GM12878 (cell line): ENCODE data around the gene IL36B. TPM values are rescaled to one million over a fixed set of nuclear protein-coding genes. Genes with fewer than 3 reads are reported as not detected.

Experiments
- ATAC-seq: fragments of 200-7000 bp; cut with Tn5 transposase; 3 replicates; pipeline ENCODE4 v1.9.1; 2020; ENCODE audit warnings: mild to moderate bottlenecking, moderate library complexity
- Bru-seq: library from RNA; stranded (reverse); fragments of 400-500 nt; gene quantifications from one replicate; lab custom pipeline; 2021; lab: Mats Ljungman, UMichigan
- BruChase-seq, 2 experiments: library from RNA; stranded (reverse); fragments of 400-500 nt; gene quantifications; one replicate each; lab custom pipeline; 2021; lab: Mats Ljungman, UMichigan
- BruUV-seq: library from RNA; stranded (reverse); fragments of 400-500 nt; replicated peaks from 2 replicates; lab custom pipeline; 2021; lab: Mats Ljungman, UMichigan
- CTCF ChIA-PET: fragments of 300-600 bp; sonication (Branson Sonifier 250); formaldehyde crosslinking; extraction: SDS; loops from one replicate; lab custom pipeline; 2021; ENCODE audit warnings: inconsistent platforms; lab: Yijun Ruan, JAX
- POLR2A ChIA-PET: fragments of 350-600 bp; formaldehyde crosslinking; extraction: SDS; loops from one replicate; lab custom pipeline; 2021; ENCODE audit warnings: inconsistent platforms; lab: Charles Lee
- RAD21 ChIA-PET: fragments of 300-600 bp; sonication (Branson Sonifier 250); formaldehyde crosslinking; loops from one replicate; lab custom pipeline; 2023; ENCODE audit warnings: antibody characterized with exemption; ENCODE audit not compliant: unreplicated experiment; lab: Charles Lee
- SMC1A ChIA-PET: fragments of 300-600 bp; sonication (Branson Sonifier 250); formaldehyde crosslinking; loops from one replicate; lab custom pipeline; 2023; ENCODE audit not compliant: unreplicated experiment, uncharacterized antibody; lab: Charles Lee
- DNase-seq: peaks from one replicate; pipeline ENCODE4 v3.0.0-alpha.2; 2011; ENCODE audit warnings: low read depth, low spot score
- FAIRE-seq: peaks from 3 replicates; lab custom pipeline; 2011; peaks lifted over from hg19 to GRCh38; lab: Jason Lieb, UNC
- H2AFZ ChIP-seq: 2 replicates; pipeline ENCODE4 v1.6.0; 2011; ENCODE audit warnings: low read depth, low read length, control low read depth; ENCODE audit not compliant: control insufficient read depth
- H3K27ac ChIP-seq: 2 replicates; pipeline ENCODE4 v1.5.1; 2011; ENCODE audit warnings: control low read depth; ENCODE audit not compliant: control insufficient read depth, insufficient read depth
- H3K27me3 ChIP-seq, 2 experiments: replicated peaks in 1 of 2; 2 replicates each; pipeline versions ENCODE4 v1.6.0 to v1.6.1; 2011; ENCODE audit warnings: low read length in 1 of 2; ENCODE audit not compliant: control insufficient read depth in 2 of 2, insufficient read depth in 2 of 2
- H3K36me3 ChIP-seq, 2 experiments: 2 replicates each; pipeline ENCODE4 v1.5.1; 2011; ENCODE audit warnings: low read length in 1 of 2; ENCODE audit not compliant: control insufficient read depth in 2 of 2, insufficient read depth in 2 of 2
- H3K4me1 ChIP-seq: 2 replicates; pipeline ENCODE4 v1.6.1; 2011; ENCODE audit warnings: mild to moderate bottlenecking, low read length, moderate library complexity, mixed read lengths; ENCODE audit not compliant: control insufficient read depth, insufficient read depth
- H3K4me2 ChIP-seq: 2 replicates; pipeline ENCODE4 v1.6.0; 2011; ENCODE audit warnings: control low read depth; ENCODE audit not compliant: control insufficient read depth, insufficient read depth
- H3K4me3 ChIP-seq: fragments of 200-600 bp; sonication (generic); 2 replicates; pipeline ENCODE4 v1.5.1; 2016
- H3K79me2 ChIP-seq: 2 replicates; pipeline ENCODE4 v1.6.0; 2011; ENCODE audit warnings: low read length; ENCODE audit not compliant: control insufficient read depth, insufficient read depth
- H3K9ac ChIP-seq: 2 replicates; pipeline ENCODE4 v1.8.0; 2011; ENCODE audit warnings: low read length, control low read depth, mixed read lengths; ENCODE audit not compliant: control insufficient read depth, insufficient read depth
- H3K9me3 ChIP-seq: replicated peaks from 3 replicates; pipeline ENCODE4 v1.5.1; 2011; ENCODE audit warnings: mild to moderate bottlenecking, low read length; ENCODE audit not compliant: control insufficient read depth, insufficient read depth
- H4K20me1 ChIP-seq: 2 replicates; pipeline ENCODE4 v1.6.0; 2011; ENCODE audit not compliant: control insufficient read depth, insufficient read depth
- BHLHE40 ChIP-seq, 2 experiments: fragments of 450-650 bp in 1 of 2; IDR thresholded peaks; 2 replicates each; pipeline ENCODE4 v1.6.1; 2011 to 2017; ENCODE audit warnings: low read depth in 2 of 2, borderline replicate concordance in 1 of 2, improper control_type of control experiment in 1 of 2, low read length in 1 of 2, mild to moderate bottlenecking in 1 of 2
- NR2F1 ChIP-seq: fragments of 450-650 bp; conservative IDR thresholded peaks from 2 replicates; pipeline ENCODE4 v1.6.1; 2017; ENCODE audit warnings: mild to moderate bottlenecking
- POLR2AphosphoS5 ChIP-seq: IDR thresholded peaks from 2 replicates; pipeline ENCODE4 v1.6.1; 2011; ENCODE audit warnings: mild to moderate bottlenecking, low read length, inconsistent platforms
- SUZ12 ChIP-seq: fragments of 200-600 bp; sonication (generic); IDR thresholded peaks from one replicate; pipeline ENCODE4 v1.6.1; 2018; ENCODE audit warnings: antibody characterized with exemption, mild to moderate bottlenecking; ENCODE audit not compliant: unreplicated experiment
- TBL1XR1 ChIP-seq: IDR thresholded peaks from 2 replicates; pipeline ENCODE4 v1.6.1; 2012; ENCODE audit warnings: low read depth, low read length, improper control_type of control experiment
- YY1 ChIP-seq: IDR thresholded peaks from 2 replicates; pipeline ENCODE4 v1.6.1; 2011; ENCODE audit warnings: low read depth, mild to moderate bottlenecking, low read length
- whole genome bisulfite sequencing: methylation state at CpG from one replicate; pipeline ENCODE4 v1.1.6; 2016; ENCODE audit warnings: low lambda C conversion rate; ENCODE audit not compliant: insufficient replicate concordance, insufficient coverage; ENCODE audit errors: missing lambda C conversion rate; 5-methylcytosine and 5-hydroxymethylcytosine counted together
- in situ Hi-C: fragments of 300-500 bp; cut with MboI; formaldehyde crosslinking; loops from 9 replicates; pipeline ENCODE4 v1.14.3; 2018; ENCODE audit warnings: mixed read lengths
- intact Hi-C: fragments of 100-400 bp; cut with micrococcal nuclease; formaldehyde crosslinking; loops from one replicate; pipeline ENCODE4 v1.14.2; 2022; ENCODE audit not compliant: unreplicated experiment
- long read RNA-seq, 2 experiments: library from polyadenylated mRNA; unstranded; transcript quantifications; one replicate each; pipeline ENCODE4 v2.0.0, GENCODE V29; 2019 to 2020
- polyA minus RNA-seq, 3 experiments: library from RNA; depleted of rRNA, polyadenylated mRNA; stranded (reverse); fragments of >200 nt; gene quantifications; 2 replicates each; pipeline ENCODE4 v1.2.3, GENCODE V29; 2011
- polyA plus RNA-seq, 11 experiments: library from polyadenylated mRNA; depleted of rRNA in 4 of 11; unstranded in 6 of 11; stranded (reverse) in 5 of 11; fragments of >200 nt; fragmentation: Nextera tagmentation in 4 of 11; fragmentation: Illumina TruSeq in 1 of 11; extraction: Ambion mirVana in 4 of 11; extraction: Trizol in 1 of 11; gene quantifications; 1 replicate in 1 of 11; 2 replicates in 10 of 11; pipeline versions ENCODE4 v1.2.1 to v1.2.3, GENCODE V29; 2011 to 2016; ENCODE audit warnings: inconsistent platforms in 2 of 11, missing spikeins in 2 of 11, low read depth in 1 of 11
- total RNA-seq, 4 experiments: library from RNA; depleted of rRNA in 3 of 4; stranded (reverse); fragments of >200 nt in 3 of 4; fragmentation: Illumina TruSeq in 1 of 4; extraction: Trizol in 1 of 4; gene quantifications; 2 replicates each; pipeline versions ENCODE4 v1.2.1 to v1.2.3, GENCODE V29; 2013 to 2021
- TF ChIP-seq, protein P1 (sequence below): fragments of 450-650 bp; IDR thresholded peaks from 2 replicates; pipeline ENCODE4 v1.6.1; 2017; ENCODE audit warnings: mild to moderate bottlenecking
- TF ChIP-seq, protein P2 (sequence below): fragments of 450-650 bp; IDR thresholded peaks from 2 replicates; pipeline ENCODE4 v1.6.1; 2017; ENCODE audit warnings: low read depth, mild to moderate bottlenecking, moderate library complexity
- TF ChIP-seq, protein P3 (sequence below): IDR thresholded peaks from 2 replicates; pipeline ENCODE4 v1.6.1; 2012; ENCODE audit warnings: low read depth, low read length, improper control_type of control experiment
- TF ChIP-seq, protein P4 (sequence below): IDR thresholded peaks from 2 replicates; pipeline ENCODE4 v1.6.1; 2011; ENCODE audit warnings: mild to moderate bottlenecking, low read depth, low read length, moderate library complexity; ENCODE audit not compliant: insufficient replicate concordance

The IL36B gene
- not detected in 2 replicates for total RNA-seq (2013; cell fraction: nucleolus; rRNA removed)
- total RNA-seq (2014; rRNA removed), result not detected in 2 replicates
- not detected in 2 replicates for total RNA-seq (2014; rRNA removed; fragmentation: Illumina TruSeq; extraction: Trizol)
- not detected in 2 replicates for total RNA-seq (2021)
- polyA plus RNA-seq (2011; ENCODE audit: low read depth), result not detected
- not detected in 2 replicates for polyA plus RNA-seq (2011; rRNA removed)
- not detected in 2 replicates for polyA plus RNA-seq (2011; cell fraction: cytosol; rRNA removed)
- not detected in 2 replicates for polyA plus RNA-seq (2011; cell fraction: nucleus; rRNA removed)
- not detected in 2 replicates for polyA plus RNA-seq (2012)
- polyA plus RNA-seq (2014; fragmentation: Illumina TruSeq; extraction: Trizol), result not detected in 2 replicates
- polyA plus RNA-seq (2014; fragmentation: Nextera tagmentation; extraction: Ambion mirVana), result not detected
- not detected in 2 replicates for polyA plus RNA-seq (2014; rRNA removed)
- not detected for polyA plus RNA-seq (2016; fragmentation: Nextera tagmentation; extraction: Ambion mirVana)
- not detected in 2 replicates for polyA minus RNA-seq (2011; rRNA and poly(A)+ RNA removed)
- not detected in 2 replicates for polyA minus RNA-seq (2011; cell fraction: cytosol; rRNA and poly(A)+ RNA removed)
- not detected in 2 replicates for polyA minus RNA-seq (2011; cell fraction: nucleus; rRNA and poly(A)+ RNA removed)
- not detected for Bru-seq, nascent RNA
- BruChase-seq, experiment 1, labeled RNA remaining after a 6-hour chase, result not detected
- not detected for BruChase-seq, experiment 2, labeled RNA remaining after a 2-hour chase
- long read RNA-seq, experiment 1, result 0 reads
- long read RNA-seq, experiment 2, result 0 reads

DNA sequence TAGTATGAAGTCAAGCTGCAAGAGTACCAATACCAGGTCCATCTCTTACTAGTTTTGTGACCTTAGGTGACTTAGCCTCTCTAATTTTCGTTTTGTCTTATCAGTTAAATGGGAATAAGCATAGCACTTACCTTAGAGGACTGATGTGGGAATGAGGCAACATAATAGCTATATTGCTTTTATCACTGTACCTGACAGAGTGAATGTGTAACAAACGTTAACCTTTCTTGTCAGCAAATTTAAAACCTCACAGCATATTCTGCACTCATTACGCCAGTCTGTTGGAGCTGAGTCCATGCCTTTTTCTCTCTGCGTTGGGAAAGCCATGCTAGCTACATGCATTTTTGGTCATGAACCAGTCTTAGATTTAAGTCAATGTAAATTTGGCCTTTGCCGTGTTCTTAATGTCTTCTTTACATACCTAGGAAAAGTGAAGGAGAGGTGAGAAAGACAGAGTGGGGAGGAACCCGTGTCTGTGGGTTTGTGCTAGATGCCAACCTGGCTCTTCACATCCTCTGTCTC, at the start of gene IL36B:
TSS of gene IL36B (minus strand) at position 472 of the 522 bp plus-strand sequence.
- ChIA-PET POLR2A (no interaction called here), SMC1A (no interaction called here), CTCF (no interaction called here), RAD21 (no interaction called here)
- DNase-seq (no peak), ATAC-seq (no peak), FAIRE-seq (no peak)
- Histone ChIP-seq H3K9me3 (peaks cover 2% of the 10 kb centered on the region; the same call in 1 of the 3 replicates), H3K36me3 (no peaks in the 10 kb centered on the region), H3K27me3 (no peaks in the 10 kb centered on the region; a peak in 1 of 4 replicates), H3K4me1 (no peaks in the 10 kb centered on the region), H3K4me2 (no peak within 1 kb of the TSS), H3K79me2 (no peaks in the 10 kb centered on the region), H3K27ac (no peak within 1 kb of the TSS), H2AFZ (no peak within 1 kb of the TSS), H3K4me3 (no peak within 1 kb of the TSS), H4K20me1 (no peaks in the 10 kb centered on the region), H3K9ac (no peak within 1 kb of the TSS)
- 31% methylated on average over 6 of the region's 6 CpGs for WGBS
- intact Hi-C loops, result no loop called here
- TF ChIP-seq, protein P1, sequence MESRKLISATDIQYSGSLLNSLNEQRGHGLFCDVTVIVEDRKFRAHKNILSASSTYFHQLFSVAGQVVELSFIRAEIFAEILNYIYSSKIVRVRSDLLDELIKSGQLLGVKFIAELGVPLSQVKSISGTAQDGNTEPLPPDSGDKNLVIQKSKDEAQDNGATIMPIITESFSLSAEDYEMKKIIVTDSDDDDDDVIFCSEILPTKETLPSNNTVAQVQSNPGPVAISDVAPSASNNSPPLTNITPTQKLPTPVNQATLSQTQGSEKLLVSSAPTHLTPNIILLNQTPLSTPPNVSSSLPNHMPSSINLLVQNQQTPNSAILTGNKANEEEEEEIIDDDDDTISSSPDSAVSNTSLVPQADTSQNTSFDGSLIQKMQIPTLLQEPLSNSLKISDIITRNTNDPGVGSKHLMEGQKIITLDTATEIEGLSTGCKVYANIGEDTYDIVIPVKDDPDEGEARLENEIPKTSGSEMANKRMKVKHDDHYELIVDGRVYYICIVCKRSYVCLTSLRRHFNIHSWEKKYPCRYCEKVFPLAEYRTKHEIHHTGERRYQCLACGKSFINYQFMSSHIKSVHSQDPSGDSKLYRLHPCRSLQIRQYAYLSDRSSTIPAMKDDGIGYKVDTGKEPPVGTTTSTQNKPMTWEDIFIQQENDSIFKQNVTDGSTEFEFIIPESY, result no peak
- TF ChIP-seq SUZ12, result no peak
- TF ChIP-seq TBL1XR1, result no peak
- TF ChIP-seq BHLHE40 (IDR thresholded peaks at IDR 0.05; ENCODE audit: borderline replicate concordance in 1 of 2, low read depth in 2 of 2, low read length in 1 of 2), result no peak
- TF ChIP-seq, protein P2, sequence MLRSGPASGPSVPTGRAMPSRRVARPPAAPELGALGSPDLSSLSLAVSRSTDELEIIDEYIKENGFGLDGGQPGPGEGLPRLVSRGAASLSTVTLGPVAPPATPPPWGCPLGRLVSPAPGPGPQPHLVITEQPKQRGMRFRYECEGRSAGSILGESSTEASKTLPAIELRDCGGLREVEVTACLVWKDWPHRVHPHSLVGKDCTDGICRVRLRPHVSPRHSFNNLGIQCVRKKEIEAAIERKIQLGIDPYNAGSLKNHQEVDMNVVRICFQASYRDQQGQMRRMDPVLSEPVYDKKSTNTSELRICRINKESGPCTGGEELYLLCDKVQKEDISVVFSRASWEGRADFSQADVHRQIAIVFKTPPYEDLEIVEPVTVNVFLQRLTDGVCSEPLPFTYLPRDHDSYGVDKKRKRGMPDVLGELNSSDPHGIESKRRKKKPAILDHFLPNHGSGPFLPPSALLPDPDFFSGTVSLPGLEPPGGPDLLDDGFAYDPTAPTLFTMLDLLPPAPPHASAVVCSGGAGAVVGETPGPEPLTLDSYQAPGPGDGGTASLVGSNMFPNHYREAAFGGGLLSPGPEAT, result no peak
- no peak for TF ChIP-seq YY1
- TF ChIP-seq, protein P3, sequence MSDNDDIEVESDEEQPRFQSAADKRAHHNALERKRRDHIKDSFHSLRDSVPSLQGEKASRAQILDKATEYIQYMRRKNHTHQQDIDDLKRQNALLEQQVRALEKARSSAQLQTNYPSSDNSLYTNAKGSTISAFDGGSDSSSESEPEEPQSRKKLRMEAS, result no peak
- TF ChIP-seq NR2F1, result no peak
- TF ChIP-seq, protein P4, sequence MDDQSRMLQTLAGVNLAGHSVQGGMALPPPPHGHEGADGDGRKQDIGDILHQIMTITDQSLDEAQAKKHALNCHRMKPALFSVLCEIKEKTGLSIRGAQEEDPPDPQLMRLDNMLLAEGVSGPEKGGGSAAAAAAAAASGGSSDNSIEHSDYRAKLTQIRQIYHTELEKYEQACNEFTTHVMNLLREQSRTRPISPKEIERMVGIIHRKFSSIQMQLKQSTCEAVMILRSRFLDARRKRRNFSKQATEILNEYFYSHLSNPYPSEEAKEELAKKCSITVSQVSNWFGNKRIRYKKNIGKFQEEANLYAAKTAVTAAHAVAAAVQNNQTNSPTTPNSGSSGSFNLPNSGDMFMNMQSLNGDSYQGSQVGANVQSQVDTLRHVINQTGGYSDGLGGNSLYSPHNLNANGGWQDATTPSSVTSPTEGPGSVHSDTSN, result no peak
- no peak for TF ChIP-seq POLR2AphosphoS5
- BruUV-seq, result no TSS peak
- in situ Hi-C loops, result no loop called here
